Heart left ventricle (tissue), 13 donors: ENCODE results near the gene TSEN54.

Source experiments
- CTCF ChIP-seq, 12 donors: fragments of 200-600 bp; sonication (generic) in 4 of 12; IDR thresholded peaks; one replicate each; pipeline versions ENCODE4 v1.5.0 to v1.8.0; 2018 to 2022; ENCODE audit warnings: antibody characterized with exemption in 12 of 12, mild to moderate bottlenecking in 5 of 12
- POLR2A ChIP-seq, 2 donors: fragments of 450-650 bp; IDR thresholded peaks; one replicate each; pipeline ENCODE4 v1.6.1; 2017; ENCODE audit warnings: antibody characterized with exemption in 2 of 2, mild to moderate bottlenecking in 2 of 2, moderate library complexity in 2 of 2
- donor health status: ischemic (EF 13 %, LVEDD 7.1; RV severe dilation, severe dysfunction).
- donor health status: DM: no; HTN: yes; CAD: no.
- donor health status: DM: no; HTN: no; CAD: no.
- donor health status: ischemic (EF 25% LVEDD 6.9; RV normal size, moderate dysfunction).
- donor health status: ischemic (EF 25% LVEDD 5.7; RV mildly dilated, moderate dysfunction).
- donor health status: ischemic (EF 35%, LVEDD 5.7; RV mildly dilated, moderate dysfunction).
- donor health status: nonischemic (EF 11% LVEDD 7.7; RV severe dilation, severe dysfunction).
- donor health status: DM: yes; HTN: yes; CAD: no.
- donor health status: PGD.
- donor health status: ischemic (EF 29% LVEDD 5.4; RV normal size, mild dysfunction).
- donor health status: nonischemic (EF 23%, LVEDD 6.1; RV moderate dilation, normal function).

DNA sequence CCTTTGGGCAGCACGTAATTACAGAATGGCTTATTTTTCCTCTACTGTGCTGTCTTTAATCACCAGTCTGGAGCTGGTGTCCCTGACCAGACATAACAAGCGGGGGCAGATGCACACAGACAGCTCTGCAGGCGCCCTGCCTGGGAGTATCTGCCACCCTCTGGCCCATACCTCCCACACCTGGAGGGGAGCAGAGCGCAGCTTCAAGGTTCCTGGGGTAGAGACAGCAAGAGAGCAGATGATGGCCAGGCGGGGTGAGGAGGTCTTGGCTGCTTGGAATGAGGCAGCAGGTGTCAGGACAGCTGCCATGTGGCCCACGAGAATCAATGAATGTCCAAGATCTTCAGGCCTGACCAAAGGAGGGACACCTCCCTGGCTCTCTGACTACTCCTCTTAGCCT, 36.0 kb upstream of the TSEN54 start:
- TF ChIP-seq CTCF (IDR thresholded peaks at IDR 0.05) (no peak), POLR2A (IDR thresholded peaks at IDR 0.05) (no peak)
